Neutrophil (primary cell): Measurements from ENCODE around the gene PLIN4.

ENCODE experiments used
- H3K27ac ChIP-seq: fragments of 200-600 bp; sonication (generic); 2 replicates; pipeline ENCODE4 v1.5.1; 2016; ENCODE audit warnings: mild to moderate bottlenecking, moderate library complexity
- H3K27me3 ChIP-seq: fragments of 200-600 bp; sonication (generic); 2 replicates; pipeline ENCODE4 v1.6.0; 2016; ENCODE audit warnings: mild to moderate bottlenecking
- H3K36me3 ChIP-seq: fragments of 200-600 bp; sonication (generic); 2 replicates; pipeline ENCODE4 v1.5.1; 2017
- H3K4me1 ChIP-seq, 2 experiments: fragments of 200-600 bp in 1 of 2; sonication (generic) in 1 of 2; 1 replicate in 1 of 2; 2 replicates in 1 of 2; pipeline versions ENCODE4 v1.5.1 to v1.6.1; 2013 to 2016; ENCODE audit warnings: low read depth in 1 of 2, low read length in 1 of 2, mild to moderate bottlenecking in 1 of 2, moderate library complexity in 1 of 2; ENCODE audit not compliant: control insufficient read depth in 1 of 2, insufficient read depth in 1 of 2
- H3K4me3 ChIP-seq, 2 experiments: fragments of 200-600 bp in 1 of 2; sonication (generic) in 1 of 2; 1 replicate in 1 of 2; 2 replicates in 1 of 2; pipeline ENCODE4 v1.5.1; 2013 to 2016; ENCODE audit warnings: low read depth in 1 of 2, low read length in 1 of 2, mild to moderate bottlenecking in 1 of 2, moderate library complexity in 1 of 2
- H3K9me3 ChIP-seq: fragments of 200-600 bp; sonication (generic); 2 replicates; pipeline ENCODE4 v1.5.1; 2016
- TF ChIP-seq, protein P1 (sequence below): fragments of 200-600 bp; sonication (generic); IDR thresholded peaks from 2 replicates; pipeline ENCODE4 v1.5.1; 2016; ENCODE audit warnings: antibody characterized with exemption

The PLIN4 gene

DNA sequence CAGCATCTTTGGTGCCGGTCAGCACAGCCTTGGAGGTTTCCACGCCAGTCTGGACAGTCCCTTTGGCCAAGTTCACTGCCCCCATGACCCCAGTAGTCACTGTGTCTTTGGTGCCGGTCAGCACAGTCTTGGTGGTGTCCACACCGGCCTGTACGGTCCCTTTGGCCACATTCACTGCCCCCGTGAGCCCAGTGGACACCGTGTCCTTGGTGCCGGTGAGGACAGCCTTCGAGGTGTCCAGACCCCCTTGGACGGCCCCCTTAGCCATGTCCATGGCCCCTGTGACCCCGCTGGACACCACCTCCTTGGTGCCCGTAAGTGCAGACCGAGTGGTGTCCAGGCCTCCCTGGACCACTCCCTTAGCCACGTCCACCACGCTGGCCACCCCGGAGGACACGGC is 5.0 kb downstream of the PLIN4 start:
- Histone ChIP-seq H3K4me3 (no peak overlapping the region), H3K27me3 (no peaks in the 10 kb centered on the region), H3K9me3 (no peaks in the 10 kb centered on the region), H3K36me3 (peaks cover 37% of the 10 kb centered on the region), H3K4me1 (peaks cover 3 to 4% of the 10 kb centered on the region in 2 experiments), H3K27ac (no peak overlapping the region)
- TF ChIP-seq, protein P1, sequence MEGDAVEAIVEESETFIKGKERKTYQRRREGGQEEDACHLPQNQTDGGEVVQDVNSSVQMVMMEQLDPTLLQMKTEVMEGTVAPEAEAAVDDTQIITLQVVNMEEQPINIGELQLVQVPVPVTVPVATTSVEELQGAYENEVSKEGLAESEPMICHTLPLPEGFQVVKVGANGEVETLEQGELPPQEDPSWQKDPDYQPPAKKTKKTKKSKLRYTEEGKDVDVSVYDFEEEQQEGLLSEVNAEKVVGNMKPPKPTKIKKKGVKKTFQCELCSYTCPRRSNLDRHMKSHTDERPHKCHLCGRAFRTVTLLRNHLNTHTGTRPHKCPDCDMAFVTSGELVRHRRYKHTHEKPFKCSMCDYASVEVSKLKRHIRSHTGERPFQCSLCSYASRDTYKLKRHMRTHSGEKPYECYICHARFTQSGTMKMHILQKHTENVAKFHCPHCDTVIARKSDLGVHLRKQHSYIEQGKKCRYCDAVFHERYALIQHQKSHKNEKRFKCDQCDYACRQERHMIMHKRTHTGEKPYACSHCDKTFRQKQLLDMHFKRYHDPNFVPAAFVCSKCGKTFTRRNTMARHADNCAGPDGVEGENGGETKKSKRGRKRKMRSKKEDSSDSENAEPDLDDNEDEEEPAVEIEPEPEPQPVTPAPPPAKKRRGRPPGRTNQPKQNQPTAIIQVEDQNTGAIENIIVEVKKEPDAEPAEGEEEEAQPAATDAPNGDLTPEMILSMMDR = no peak

DNA sequence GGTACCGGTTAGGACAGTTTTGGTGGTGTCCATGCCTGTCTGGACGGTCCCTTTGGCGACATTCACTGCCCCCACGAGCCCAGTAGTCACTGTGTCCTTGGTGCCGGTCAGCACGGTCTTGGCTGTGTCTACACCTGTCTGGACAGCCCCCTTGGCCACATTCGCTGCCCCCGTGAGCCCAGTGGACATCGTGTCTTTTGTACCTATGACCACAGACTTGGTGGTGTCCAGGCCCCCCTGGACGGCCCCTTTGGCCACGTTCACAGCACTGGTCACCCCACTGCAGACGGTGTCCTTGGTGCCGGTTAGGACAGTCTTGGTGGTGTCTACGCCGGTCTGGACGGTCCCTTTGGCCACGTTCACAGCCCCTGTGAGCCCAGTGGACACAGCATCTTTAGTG is 6.2 kb downstream of the PLIN4 start:
- Histone ChIP-seq H3K36me3 (peaks cover 43% of the 10 kb centered on the region), H3K9me3 (no peaks in the 10 kb centered on the region), H3K4me1 (no peaks in the 10 kb centered on the region), H3K27ac (no peak overlapping the region), H3K4me3 (no peak overlapping the region), H3K27me3 (no peaks in the 10 kb centered on the region)
- TF ChIP-seq, protein P1 = no peak

DNA sequence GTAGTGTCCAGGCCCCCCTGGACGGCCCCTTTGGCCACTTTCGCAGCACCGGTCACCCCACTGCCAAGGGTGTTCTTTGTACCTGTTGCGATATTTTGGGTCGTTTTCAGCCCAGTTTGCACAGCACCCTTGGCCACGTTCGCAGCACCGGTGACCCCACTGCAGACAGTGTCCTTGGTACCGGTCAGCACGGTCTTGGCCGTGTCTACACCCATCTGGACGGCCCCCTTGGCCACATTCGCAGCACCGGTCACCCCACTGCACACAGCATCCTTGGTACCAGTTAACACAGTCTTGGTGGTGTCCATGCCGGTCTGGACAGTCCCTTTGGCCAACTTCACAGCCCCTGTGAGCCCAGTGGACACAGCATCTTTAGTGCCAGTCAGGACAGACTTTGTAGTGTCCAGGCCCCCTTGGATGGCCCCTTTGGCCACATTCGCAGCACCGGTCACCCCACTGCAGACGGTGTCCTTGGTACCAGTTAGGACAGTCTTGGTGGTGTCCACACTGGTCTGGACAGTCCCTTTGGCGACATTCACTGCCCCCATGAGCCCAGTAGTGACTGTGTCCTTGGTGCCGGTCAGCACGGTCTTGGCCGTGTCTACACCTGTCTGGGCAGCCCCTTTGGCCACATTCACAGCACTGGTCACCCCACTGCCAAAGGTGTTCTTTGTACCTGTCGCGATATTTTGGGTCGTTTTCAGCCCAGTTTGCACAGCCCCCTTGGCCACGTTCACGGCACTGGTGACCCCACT is 6.8 kb downstream of the PLIN4 start:
- Histone ChIP-seq H3K4me3 (no peak overlapping the region), H3K27ac (no peak overlapping the region), H3K36me3 (peaks cover 45% of the 10 kb centered on the region), H3K27me3 (no peaks in the 10 kb centered on the region), H3K9me3 (no peaks in the 10 kb centered on the region), H3K4me1 (no peaks in the 10 kb centered on the region)
- TF ChIP-seq, protein P1 = no peak

DNA sequence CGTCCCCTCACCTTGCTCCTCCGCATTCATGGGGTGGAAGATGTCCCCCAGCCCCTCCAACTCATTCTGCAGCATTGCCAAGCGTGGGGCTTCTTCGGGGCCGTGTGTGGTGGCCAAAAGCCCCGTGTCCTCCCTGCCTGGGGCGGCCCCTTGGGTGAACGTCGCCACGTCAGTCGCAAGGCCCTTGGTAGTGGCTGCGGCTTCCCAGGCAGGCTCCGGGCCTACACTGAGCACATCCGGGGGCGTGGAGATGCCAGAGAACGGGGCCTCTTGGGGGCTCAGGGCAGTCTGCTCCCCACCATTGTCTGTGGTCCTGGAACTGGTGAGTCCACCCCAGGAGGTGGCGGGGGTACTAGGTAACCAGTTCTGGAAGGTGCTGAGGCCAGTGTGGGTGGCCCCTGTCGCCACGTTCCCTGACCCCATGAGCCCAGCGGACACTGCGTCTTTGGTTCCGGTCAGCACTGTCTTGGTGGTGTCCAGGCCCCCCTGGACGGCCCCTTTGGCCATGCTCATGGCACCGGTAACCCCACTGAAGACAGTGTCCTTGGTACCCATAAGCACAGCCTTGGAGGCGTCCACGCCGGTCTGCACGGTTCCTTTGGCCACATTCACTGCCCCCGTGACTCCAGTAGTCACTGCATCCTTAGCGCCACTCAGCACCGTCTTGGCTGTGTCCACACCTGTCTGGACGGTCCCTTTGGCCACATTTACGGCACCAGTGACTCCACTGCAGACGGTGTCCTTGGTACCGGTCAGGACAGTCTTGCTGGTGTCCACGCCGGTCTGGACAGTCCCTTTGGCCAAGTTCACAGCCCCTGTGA is 7.6 kb downstream of the PLIN4 start:
- Histone ChIP-seq H3K9me3 (no peaks in the 10 kb centered on the region), H3K4me1 (no peaks in the 10 kb centered on the region), H3K27me3 (no peaks in the 10 kb centered on the region), H3K36me3 (peaks cover 45% of the 10 kb centered on the region), H3K4me3 (no peak overlapping the region), H3K27ac (no peak overlapping the region)
- TF ChIP-seq, protein P1 = no peak

DNA sequence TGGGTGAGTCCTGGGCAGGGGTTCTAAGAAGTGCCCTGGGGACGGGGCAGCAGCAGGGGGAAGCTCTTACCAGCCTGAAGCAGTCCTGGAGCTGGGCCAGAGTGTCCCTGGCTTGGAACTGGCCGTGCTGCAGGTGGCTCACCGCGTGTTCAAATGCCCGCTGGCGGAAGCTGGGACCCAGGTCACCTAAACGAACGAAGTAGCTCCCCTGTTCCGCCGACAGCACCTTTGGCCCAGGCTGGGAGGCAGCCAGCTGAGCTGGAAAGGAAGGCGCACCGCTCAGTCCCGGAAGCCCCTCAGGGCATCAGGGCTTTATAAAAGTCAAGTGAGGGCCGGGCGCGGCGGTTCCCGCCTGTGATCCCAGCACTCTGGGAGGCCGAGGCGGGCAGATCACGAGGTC is 9.6 kb downstream of the PLIN4 start:
- Histone ChIP-seq H3K27me3 (no peaks in the 10 kb centered on the region), H3K9me3 (no peaks in the 10 kb centered on the region), H3K36me3 (peaks cover 62% of the 10 kb centered on the region), H3K27ac (no peak overlapping the region), H3K4me1 (no peaks in the 10 kb centered on the region), H3K4me3 (no peak overlapping the region)
- TF ChIP-seq, protein P1 = no peak
